ENCODE measurements around the gene HEMK1. TPM values are rescaled to one million over a fixed set of nuclear protein-coding genes. Genes with fewer than 3 reads are reported as not detected.

HEMK1 gene
- total RNA-seq, 1 experiment from 2014 or later: 12.5 TPM

DNA sequence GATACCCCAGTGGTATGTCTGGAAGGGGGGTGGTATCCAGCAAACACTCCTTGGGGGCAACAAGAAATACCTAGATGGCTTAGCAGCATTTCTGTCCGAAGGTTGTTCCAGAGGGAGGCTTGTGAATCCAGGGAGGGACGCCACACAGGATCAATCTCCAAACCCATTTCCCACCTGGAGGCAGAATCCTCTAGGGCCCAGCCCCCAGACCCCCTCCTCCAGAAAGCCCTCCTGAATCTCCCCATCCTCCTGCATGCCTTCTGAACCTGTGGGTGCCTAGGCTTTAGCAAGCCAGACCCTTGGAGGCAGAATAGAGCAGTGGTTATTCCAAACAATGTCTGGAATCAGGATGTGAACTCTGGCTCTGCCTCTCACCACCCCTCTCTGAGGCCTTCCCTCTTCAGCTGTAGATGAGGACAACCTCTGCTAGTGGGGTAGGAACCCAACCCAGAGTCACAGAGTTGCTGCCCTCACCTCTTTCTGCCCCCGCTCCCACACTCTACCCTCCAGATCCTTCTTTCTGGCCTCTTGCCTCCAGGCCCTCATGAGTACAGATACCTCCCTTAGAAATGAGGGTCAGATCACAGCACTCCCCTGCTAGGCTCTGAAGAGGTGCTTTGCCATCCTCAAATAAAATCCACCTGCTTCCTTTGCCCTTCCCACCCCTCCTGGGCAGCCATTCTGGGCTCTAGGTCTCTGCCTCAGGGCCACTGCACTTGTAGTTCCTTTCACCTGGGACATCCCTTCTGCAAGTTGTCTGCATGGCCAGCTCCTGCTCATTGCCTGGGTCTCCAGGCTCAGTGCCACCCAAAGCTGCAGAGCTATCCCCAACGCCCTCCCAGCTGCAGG is 34.2 kb downstream of the HEMK1 start:
- Histone ChIP-seq H3K79me1 (ENCODE audit: insufficient read depth, low read depth, low read length, poor library complexity, severe bottlenecking) (no peaks in the 10 kb centered on the region), H2AFZ (ENCODE audit: low read length) (no peak overlapping the region), H3K56ac (ENCODE audit: insufficient read length, low read depth, low read length) (no peak overlapping the region), H3K4me1 (ENCODE audit: insufficient read depth, low read length) (no peaks in the 10 kb centered on the region), H2BK20ac (ENCODE audit: low read depth, low read length, poor library complexity, severe bottlenecking) (no peak overlapping the region), H2BK12ac (ENCODE audit: insufficient read length, low read depth, low read length) (no peak overlapping the region), H2BK15ac (ENCODE audit: low read depth, low read length) (no peak overlapping the region), H4K8ac (replicated peaks; ENCODE audit: insufficient read length, low read depth, low read length) (no peak overlapping the region), H3K23me2 (ENCODE audit: insufficient read length, low read depth, low read length, poor library complexity, severe bottlenecking) (no peaks in the 10 kb centered on the region), H2AK5ac (ENCODE audit: insufficient read length, low read length) (no peak overlapping the region), H2BK120ac (ENCODE audit: low read depth, low read length, poor library complexity, severe bottlenecking) (no peak overlapping the region), H3K27ac (ENCODE audit: insufficient read length, low read depth, low read length) (no peak overlapping the region), H3K14ac (ENCODE audit: insufficient read depth, low read length) (no peak overlapping the region), H4K20me1 (ENCODE audit: control insufficient read depth, insufficient read depth, insufficient read length) (no peaks in the 10 kb centered on the region), H4K91ac (ENCODE audit: insufficient read length, low read depth, low read length) (no peak overlapping the region), H2BK5ac (ENCODE audit: insufficient read length, low read length) (no peak overlapping the region), H3K4ac (ENCODE audit: low read depth, low read length) (no peak overlapping the region), H3T11ph (ENCODE audit: low read length) (no peak overlapping the region), H4K5ac (ENCODE audit: insufficient read length, low read depth, low read length) (no peak overlapping the region), H3K27me3 (ENCODE audit: insufficient read depth, low read length) (no peaks in the 10 kb centered on the region), H3K4me2 (ENCODE audit: insufficient read depth, insufficient read length, low read length) (no peak overlapping the region), H3K9ac (ENCODE audit: extremely low read depth, insufficient read length, low read length) (no peak overlapping the region), H3K79me2 (ENCODE audit: insufficient read depth, low read length) (no peaks in the 10 kb centered on the region), H3K9me3 (ENCODE audit: control insufficient read depth, low read depth, low read length) (no peaks in the 10 kb centered on the region), H3K23ac (ENCODE audit: insufficient read length, low read depth, low read length) (no peak overlapping the region), H3K18ac (ENCODE audit: insufficient read length, low read depth, low read length) (no peak overlapping the region)
- H3K4me1 Mint-ChIP-seq: no peaks in the 10 kb centered on the region
- peaks cover 0 to 1% (median 0%) of the 10 kb centered on the region in 3 experiments; a peak in 1 of 7 replicates for H3K36me3 Mint-ChIP-seq (ENCODE audit: insufficient read depth in 1 of 3, low read depth in 3 of 3)
- DNase-seq: no peak
- H3K27ac Mint-ChIP-seq: no peak overlapping the region
- WGBS (ENCODE audit: extremely low coverage, insufficient read length, low lambda C conversion rate): no CpG with 5 or more reads among the region's 4 CpGs
- H3K4me3 Mint-ChIP-seq: no peak overlapping the region
- H3K27me3 Mint-ChIP-seq (ENCODE audit: low read depth): peaks cover 4% of the 10 kb centered on the region
- TF ChIP-seq CTCF (conservative IDR thresholded peaks at IDR 0.05): no peak
- no peaks in the 10 kb centered on the region for H3K9me3 Mint-ChIP-seq

Data from H9 (cell line).